ENCODE data around the gene PPP1R12A. TPM values are rescaled to one million over a fixed set of nuclear protein-coding genes. Genes with fewer than 3 reads are reported as not detected.

PPP1R12A gene
- polyA plus RNA-seq, 3 donors = 26.2 to 57.2 (median 33.1) TPM

- H3K27ac Mint-ChIP-seq = peak overlapping the region in 6 of 7 donors; percentile 8 to 76 (median 52)
- H3K9me3 ChIP-seq (replicated peaks in 1 of 2; ENCODE audit: control insufficient read depth in 1 of 2, insufficient read depth in 1 of 2, low read length in 2 of 2) = no peaks in the 10 kb centered on the region
- peaks cover 95% of the 10 kb centered on the region for H4K20me1 ChIP-seq (ENCODE audit: insufficient read depth, low read length)
- no peaks in the 10 kb centered on the region for H3K27me3 ChIP-seq (ENCODE audit: control insufficient read depth in 2 of 2, insufficient read depth in 2 of 2, low read length in 2 of 2)
- H3K36me3 ChIP-seq (replicated peaks in 1 of 2; ENCODE audit: control insufficient read depth in 1 of 2, insufficient read depth in 2 of 2, low read length in 2 of 2) = peaks cover under 1 to 26% of the 10 kb centered on the region in 2 donors
- peaks cover 94% of the 10 kb centered on the region for H3K79me2 ChIP-seq (ENCODE audit: insufficient read depth, low read length)
- no peak overlapping the region for H2AFZ ChIP-seq (ENCODE audit: insufficient read depth, low read depth, low read length, poor library complexity, severe bottlenecking)
- intact Hi-C loops (cut with micrococcal nuclease) = no loop called here
- peaks cover 27 to 32% of the 10 kb centered on the region in 2 donors for H3K4me1 ChIP-seq (ENCODE audit: control insufficient read depth in 1 of 2, insufficient read depth in 2 of 2, low read length in 2 of 2)
- TF ChIP-seq CTCF (IDR thresholded peaks at IDR 0.05) = no peak
- H3K27me3 Mint-ChIP-seq (ENCODE audit: low read depth in 3 of 3) = no peaks in the 10 kb centered on the region
- DNase-seq = peak in 2 of 3 donors; percentile 15 to 37
- H3K4me1 Mint-ChIP-seq = peaks cover 38% of the 10 kb centered on the region
- H3K36me3 Mint-ChIP-seq = peaks cover 16 to 17% of the 10 kb centered on the region in 2 donors
- peak overlapping the region in 1 of 2 donors; percentile 49 for H3K27ac ChIP-seq (ENCODE audit: low read depth in 1 of 2, low read length in 2 of 2)
- H3K4me2 ChIP-seq (replicated peaks; ENCODE audit: extremely low read depth, low read length, poor library complexity, severe bottlenecking) = peak overlapping the region; percentile 11
- H3K4me3 ChIP-seq (replicated peaks in 1 of 3; ENCODE audit: low read depth in 2 of 3, low read length in 3 of 3) = no peak overlapping the region
- no peak overlapping the region for H3K4me3 Mint-ChIP-seq
- WGBS (ENCODE audit: insufficient coverage) = no CpG with 5 or more reads among the region's 2 CpGs
- no peaks in the 10 kb centered on the region for H3K9me3 Mint-ChIP-seq
- no peak overlapping the region for H3K9ac ChIP-seq (ENCODE audit: insufficient read depth, low read length, poor library complexity, severe bottlenecking)
Observed at GRCh38 chr12:79873201-79873600, 61.7 kb downstream of the PPP1R12A start.

- peaks cover 94% of the 10 kb centered on the region for H3K79me2 ChIP-seq (ENCODE audit: insufficient read depth, low read length)
- H3K27me3 ChIP-seq (ENCODE audit: control insufficient read depth in 2 of 2, insufficient read depth in 2 of 2, low read length in 2 of 2) = no peaks in the 10 kb centered on the region
- Mint-ChIP-seq H3K4me3 (peak overlapping the region in 1 of 2 donors; percentile 44), H3K27me3 (ENCODE audit: low read depth in 3 of 3) (peaks cover 0 to 2% (median 0%) of the 10 kb centered on the region in 3 donors), H3K36me3 (peaks cover 26 to 32% of the 10 kb centered on the region in 2 donors), H3K4me1 (peaks cover 35% of the 10 kb centered on the region), H3K27ac (peak overlapping the region in 4 of 7 donors; percentile 1 to 73 (median 33)), H3K9me3 (peaks cover 0 to 5% (median 3%) of the 10 kb centered on the region in 7 donors)
- no peak for TF ChIP-seq CTCF (IDR thresholded peaks at IDR 0.05)
- no CpG with 5 or more reads among the region's 7 CpGs for WGBS (ENCODE audit: insufficient coverage)
- peak overlapping the region in 1 of 3 experiments; percentile 54 for H3K4me3 ChIP-seq (replicated peaks in 1 of 3; ENCODE audit: low read depth in 2 of 3, low read length in 3 of 3)
- H3K36me3 ChIP-seq (replicated peaks in 1 of 2; ENCODE audit: control insufficient read depth in 1 of 2, insufficient read depth in 2 of 2, low read length in 2 of 2) = peaks cover 13 to 42% of the 10 kb centered on the region in 2 donors
- peaks cover 93% of the 10 kb centered on the region for H4K20me1 ChIP-seq (ENCODE audit: insufficient read depth, low read length)
- no peaks in the 10 kb centered on the region for H3K9me3 ChIP-seq (replicated peaks in 1 of 2; ENCODE audit: control insufficient read depth in 1 of 2, insufficient read depth in 1 of 2, low read length in 2 of 2)
- H3K9ac ChIP-seq (ENCODE audit: insufficient read depth, low read length, poor library complexity, severe bottlenecking) = no peak overlapping the region
- H3K4me1 ChIP-seq (ENCODE audit: control insufficient read depth in 1 of 2, insufficient read depth in 2 of 2, low read length in 2 of 2) = peaks cover 27 to 32% of the 10 kb centered on the region in 2 donors
- no peak overlapping the region for H2AFZ ChIP-seq (ENCODE audit: insufficient read depth, low read depth, low read length, poor library complexity, severe bottlenecking)
- H3K4me2 ChIP-seq (replicated peaks; ENCODE audit: extremely low read depth, low read length, poor library complexity, severe bottlenecking) = peak overlapping the region; percentile 59
- intact Hi-C loops (cut with micrococcal nuclease) = no loop called here
- peak; percentile 38 to 82 (median 80) for DNase-seq
- peak overlapping the region in 1 of 2 donors; percentile 24 for H3K27ac ChIP-seq (ENCODE audit: low read depth in 1 of 2, low read length in 2 of 2)
Observed at GRCh38 chr12:79871621-79872020, 63.3 kb downstream of the PPP1R12A start.

All from CD14-positive monocyte (primary cell).